Transverse colon (tissue), 4 donors: ENCODE results near the gene SLC5A7. TPM values are rescaled to one million over a fixed set of nuclear protein-coding genes. Genes with fewer than 3 reads are reported as not detected.

Source experiments
- total RNA-seq, 4 donors: library from RNA; depleted of rRNA; stranded (reverse); fragments of >200 nt; gene quantifications; one replicate each; pipeline ENCODE4 v1.1.0, GENCODE V29; 2016

The SLC5A7 gene
- total RNA-seq, 4 donors from 2014 or later, result 0.41 to 2.8 (median 0.48) TPM; not detected in 1

Other genes with a start within 250 kb of the SLC5A7 start
- not detected for gene RGPD4, start 159.6 kb upstream of the SLC5A7 start, total RNA-seq